ENCODE measurements around the gene PSMA6.
"Not testable (repeated sequence)": the region's sequence is repeated elsewhere in the genome, so short reads cannot be mapped to it uniquely, and the experiment has no call there.

PSMA6 gene

GRCh38 chr14:35292051-35292769 is at the start of gene PSMA6:
Gene PSMA6 (plus strand): TSS chr14:35292382. CDS start chr14:35292477, 95 bp downstream.
- DNase-seq: peak; percentile 99

- no peak for DNase-seq
Measured at GRCh38 chr14:35242599-35243311, 49.4 kb upstream of the PSMA6 start.

- DNase-seq: no peak
Measured at GRCh38 chr14:35243956-35244355, 48.2 kb upstream of the PSMA6 start.

- DNase-seq: no peak
Measured at GRCh38 chr14:35244542-35244941, 47.6 kb upstream of the PSMA6 start.

- DNase-seq: no peak
Measured at GRCh38 chr14:35245051-35245450, 47.1 kb upstream of the PSMA6 start.

- no peak for DNase-seq
Measured at GRCh38 chr14:35247777-35248475, 44.3 kb upstream of the PSMA6 start.

GRCh38 chr14:35248476-35248788 is 43.8 kb upstream of the PSMA6 start:
- no peak for DNase-seq

- DNase-seq: no peak
Measured at GRCh38 chr14:35250319-35250718, 41.9 kb upstream of the PSMA6 start.

- no peak for DNase-seq
Measured at GRCh38 chr14:35252451-35252868, 39.7 kb upstream of the PSMA6 start.

- not testable (repeated sequence) for DNase-seq
Measured at GRCh38 chr14:35253056-35253455, 39.1 kb upstream of the PSMA6 start.

GRCh38 chr14:35254034-35254622 is 38.1 kb upstream of the PSMA6 start:
- DNase-seq: not testable (repeated sequence)

- no peak for DNase-seq
Measured at GRCh38 chr14:35254736-35255135, 37.4 kb upstream of the PSMA6 start.

- DNase-seq: no peak
Measured at GRCh38 chr14:35255711-35256110, 36.5 kb upstream of the PSMA6 start.

GRCh38 chr14:35257809-35258208 is 34.4 kb upstream of the PSMA6 start:
- DNase-seq: no peak

GRCh38 chr14:35258420-35258819 is 33.8 kb upstream of the PSMA6 start:
- DNase-seq: no peak

- DNase-seq: no peak
Measured at GRCh38 chr14:35261774-35262173, 30.4 kb upstream of the PSMA6 start.

GRCh38 chr14:35262436-35262835 is 29.7 kb upstream of the PSMA6 start:
- no peak for DNase-seq

GRCh38 chr14:35268946-35269345 is 23.2 kb upstream of the PSMA6 start:
- no peak for DNase-seq

- DNase-seq: no peak
Measured at GRCh38 chr14:35274805-35275204, 17.4 kb upstream of the PSMA6 start.

GRCh38 chr14:35277179-35277578 is 15.0 kb upstream of the PSMA6 start:
- no peak for DNase-seq

- DNase-seq: no peak
Measured at GRCh38 chr14:35279369-35279768, 12.8 kb upstream of the PSMA6 start.

GRCh38 chr14:35281341-35281740 is 10.8 kb upstream of the PSMA6 start:
- no peak for DNase-seq

GRCh38 chr14:35284506-35284905 is 7.7 kb upstream of the PSMA6 start:
- DNase-seq: no peak
